GM19023 (cell line): ENCODE data around the gene INS.
"Not testable (repeated sequence)": the region's sequence is repeated elsewhere in the genome, so short reads cannot be mapped to it uniquely, and the experiment has no call there.

Source experiments
- ATAC-seq: cut with Tn5 transposase; IDR thresholded peaks from one replicate; pipeline ENCODE4 v1.9.1; 2021; ENCODE audit warnings: mild to moderate bottlenecking, moderate library complexity; ENCODE audit not compliant: unreplicated experiment

INS gene

GRCh38 chr11:2136209-2136951 is 24.6 kb downstream of the INS start:
- ATAC-seq = no peak

- no peak for ATAC-seq
Measured at GRCh38 chr11:2135648-2136201, 25.3 kb downstream of the INS start.

GRCh38 chr11:2135018-2135569 is 25.9 kb downstream of the INS start:
- no peak for ATAC-seq

GRCh38 chr11:2134022-2135010 is 26.7 kb downstream of the INS start:
- ATAC-seq = no peak

GRCh38 chr11:2133241-2134021 is 27.6 kb downstream of the INS start:
- ATAC-seq = no peak

GRCh38 chr11:2132874-2133240 is 28.2 kb downstream of the INS start:
- no peak for ATAC-seq

GRCh38 chr11:2132246-2132645 is 28.8 kb downstream of the INS start:
- no peak for ATAC-seq

- no peak for ATAC-seq
Measured at GRCh38 chr11:2131371-2132236, 29.4 kb downstream of the INS start.

- ATAC-seq = no peak
Measured at GRCh38 chr11:2130881-2131352, 30.1 kb downstream of the INS start.

GRCh38 chr11:2129699-2130366 is 31.2 kb downstream of the INS start:
- ATAC-seq = no peak

- no peak for ATAC-seq
Measured at GRCh38 chr11:2129308-2129698, 31.7 kb downstream of the INS start.

GRCh38 chr11:2128511-2129307 is 32.3 kb downstream of the INS start:
- ATAC-seq = no peak

- ATAC-seq = no peak
Measured at GRCh38 chr11:2128130-2128510, 32.9 kb downstream of the INS start.

- no peak for ATAC-seq
Measured at GRCh38 chr11:2127482-2128129, 33.4 kb downstream of the INS start.

GRCh38 chr11:2126520-2127085 is 34.4 kb downstream of the INS start:
- ATAC-seq = no peak

GRCh38 chr11:2124736-2125484 is 36.1 kb downstream of the INS start:
- not testable (repeated sequence) for ATAC-seq

- ATAC-seq = no peak
Measured at GRCh38 chr11:2123628-2123960, 37.4 kb downstream of the INS start.
